H1 (cell line): ENCODE results near the gene TECPR2. TPM values are rescaled to one million over a fixed set of nuclear protein-coding genes. Genes with fewer than 3 reads are reported as not detected.

Experiments
- CTCF ChIA-PET: fragments of 300-600 bp; sonication (Branson Sonifier 250); formaldehyde crosslinking; loops from one replicate; lab custom pipeline; 2021; ENCODE audit not compliant: partially characterized antibody; lab: Charles Lee
- POLR2A ChIA-PET: fragments of 300-600 bp; sonication (Branson Sonifier 250); formaldehyde crosslinking; loops from one replicate; lab custom pipeline; 2021; ENCODE audit warnings: inconsistent platforms; ENCODE audit not compliant: partially characterized antibody; lab: Charles Lee
- DNase-seq, 2 experiments: peaks; one replicate each; pipeline versions ENCODE4 v3.0.0 to v3.0.0-alpha.2; 2010 to 2022; ENCODE audit warnings: low spot score in 2 of 2, low read depth in 1 of 2, mixed read lengths in 1 of 2
- FAIRE-seq: peaks from 2 replicates; lab custom pipeline; 2011; peaks lifted over from hg19 to GRCh38; lab: Jason Lieb, UNC
- H2AFZ ChIP-seq: 2 replicates; pipeline ENCODE4 v1.8.1; 2012; ENCODE audit warnings: low read length, inconsistent platforms
- H2AK5ac ChIP-seq: 2 replicates; pipeline ENCODE4 v1.6.1; 2013; ENCODE audit warnings: low read depth, low read length
- H2BK120ac ChIP-seq: replicated peaks from 2 replicates; pipeline ENCODE3; 2013; ENCODE audit warnings: low read depth, low read length, inconsistent platforms
- H2BK12ac ChIP-seq: 2 replicates; pipeline ENCODE4 v1.6.1; 2013; ENCODE audit warnings: low read depth, low read length
- H2BK15ac ChIP-seq: 2 replicates; pipeline ENCODE4 v1.6.1; 2013; ENCODE audit warnings: low read length
- H2BK20ac ChIP-seq: 2 replicates; pipeline ENCODE4 v1.6.1; 2013; ENCODE audit warnings: low read length
- H2BK5ac ChIP-seq: 2 replicates; pipeline ENCODE4 v1.6.1; 2013; ENCODE audit warnings: low read depth, low read length
- H3K14ac ChIP-seq: 2 replicates; pipeline ENCODE4 v1.6.1; 2013; ENCODE audit warnings: inconsistent platforms; ENCODE audit not compliant: insufficient read length
- H3K18ac ChIP-seq: 2 replicates; pipeline ENCODE4 v1.6.1; 2013; ENCODE audit warnings: low read length; ENCODE audit errors: extremely low read depth
- H3K23ac ChIP-seq: 2 replicates; pipeline ENCODE4 v1.6.1; 2013; ENCODE audit warnings: inconsistent platforms; ENCODE audit not compliant: insufficient read length
- H3K23me2 ChIP-seq: 2 replicates; pipeline ENCODE4 v1.6.1; 2013; ENCODE audit warnings: low read depth, low read length
- H3K27ac ChIP-seq: 2 replicates; pipeline ENCODE4 v1.6.1; 2011; ENCODE audit warnings: low read depth, low read length, inconsistent platforms
- H3K27me3 ChIP-seq, 4 experiments: replicated peaks in 1 of 4; 1 replicate in 1 of 4; 2 replicates in 3 of 4; pipeline versions ENCODE4 v1.6.1 to v1.8.1; 2011 to 2013; ENCODE audit warnings: low read length in 3 of 4, mild to moderate bottlenecking in 3 of 4, inconsistent platforms in 2 of 4, mixed read lengths in 2 of 4, moderate library complexity in 1 of 4; ENCODE audit not compliant: control insufficient read depth in 3 of 4, insufficient read depth in 3 of 4; ENCODE audit errors: extremely low read depth in 1 of 4
- H3K36me3 ChIP-seq, 4 experiments: 2 replicates each; pipeline versions ENCODE4 v1.6.1 to v1.8.1; 2011 to 2013; ENCODE audit warnings: mild to moderate bottlenecking in 4 of 4, low read length in 3 of 4, moderate library complexity in 2 of 4, control low read depth in 1 of 4, inconsistent platforms in 1 of 4; ENCODE audit not compliant: insufficient read depth in 4 of 4, control insufficient read depth in 2 of 4
- H3K4ac ChIP-seq: replicated peaks from 2 replicates; pipeline ENCODE3; 2013; ENCODE audit warnings: low read length, low read depth, mixed read lengths, inconsistent platforms; ENCODE audit not compliant: insufficient read length
- H3K4me1 ChIP-seq, 4 experiments: replicated peaks in 1 of 4; 1 replicate in 1 of 4; 2 replicates in 3 of 4; pipeline versions ENCODE4 v1.6.1 to v1.8.1; 2011 to 2013; ENCODE audit warnings: low read length in 3 of 4, inconsistent platforms in 2 of 4, mixed read lengths in 1 of 4; ENCODE audit not compliant: insufficient read depth in 4 of 4, control insufficient read depth in 3 of 4
- H3K4me2 ChIP-seq, 2 experiments: 2 replicates each; pipeline versions ENCODE4 v1.6.1 to v1.8.1; 2011 to 2013; ENCODE audit warnings: low read depth in 2 of 2, low read length in 2 of 2, control low read depth in 1 of 2, inconsistent platforms in 1 of 2, mild to moderate bottlenecking in 1 of 2; ENCODE audit not compliant: insufficient read depth in 1 of 2
- H3K4me3 ChIP-seq, 4 experiments: fragments of 200-600, 300-600 bp in 1 of 4; sonication (generic), shearing (Covaris generic), sonication (Bioruptor Twin) in 1 of 4; 2 replicates each; pipeline versions ENCODE4 v1.5.1 to v1.8.1; 2011 to 2016; ENCODE audit warnings: low read length in 4 of 4, low read depth in 3 of 4, control low read depth in 2 of 4, inconsistent platforms in 2 of 4, mild to moderate bottlenecking in 2 of 4, mixed read lengths in 1 of 4, moderate library complexity in 1 of 4; ENCODE audit not compliant: insufficient read depth in 2 of 4; ENCODE audit errors: extremely low read depth in 1 of 4
- H3K56ac ChIP-seq: replicated peaks from 2 replicates; pipeline ENCODE3; 2013; ENCODE audit warnings: low read depth, mild to moderate bottlenecking, mixed read lengths, low read length, inconsistent platforms; ENCODE audit not compliant: insufficient read length
- H3K79me1 ChIP-seq: 2 replicates; pipeline ENCODE4 v1.6.1; 2013; ENCODE audit warnings: low read depth, low read length, control low read depth
- H3K79me2 ChIP-seq, 2 experiments: 2 replicates each; pipeline versions ENCODE4 v1.6.1 to v1.8.1; 2012 to 2013; ENCODE audit warnings: low read length in 2 of 2, mild to moderate bottlenecking in 2 of 2, inconsistent platforms in 1 of 2; ENCODE audit not compliant: insufficient read depth in 2 of 2, control insufficient read depth in 1 of 2
- H3K9ac ChIP-seq, 4 experiments: replicated peaks in 1 of 4; 1 replicate in 1 of 4; 2 replicates in 3 of 4; pipeline versions ENCODE4 v1.6.1 to v1.8.1; 2011 to 2013; ENCODE audit warnings: low read depth in 3 of 4, low read length in 3 of 4, control low read depth in 2 of 4, mild to moderate bottlenecking in 2 of 4, moderate library complexity in 2 of 4, inconsistent platforms in 1 of 4; ENCODE audit errors: extremely low read depth in 1 of 4
- H3K9me3 ChIP-seq, 2 experiments: 2 replicates each; pipeline versions ENCODE4 v1.6.1 to v1.8.1; 2012 to 2013; ENCODE audit warnings: mild to moderate bottlenecking in 2 of 2, moderate library complexity in 2 of 2, control low read depth in 1 of 2, inconsistent platforms in 1 of 2, low read depth in 1 of 2, low read length in 1 of 2, mixed read lengths in 1 of 2; ENCODE audit not compliant: insufficient read depth in 2 of 2
- H4K20me1 ChIP-seq, 2 experiments: replicated peaks in 1 of 2; 2 replicates each; pipeline versions ENCODE3 to v1.8.1; 2011 to 2013; ENCODE audit warnings: inconsistent platforms in 2 of 2, low read length in 2 of 2, mild to moderate bottlenecking in 1 of 2; ENCODE audit not compliant: insufficient read depth in 2 of 2, control insufficient read depth in 1 of 2
- H4K5ac ChIP-seq: 2 replicates; pipeline ENCODE4 v1.6.1; 2013; ENCODE audit warnings: low read length, low read depth, mixed read lengths, inconsistent platforms; ENCODE audit not compliant: insufficient read length
- H4K8ac ChIP-seq: 2 replicates; pipeline ENCODE4 v1.8.0; 2013; ENCODE audit warnings: mild to moderate bottlenecking, moderate library complexity, low read length, inconsistent platforms; ENCODE audit not compliant: insufficient read depth; ENCODE audit errors: extremely low read depth
- H4K91ac ChIP-seq: replicated peaks from 2 replicates; pipeline ENCODE3; 2013; ENCODE audit warnings: low read length, mixed read lengths, inconsistent platforms; ENCODE audit not compliant: insufficient read length
- HDAC2 ChIP-seq, 2 experiments: fragments of 300-600 bp in 1 of 2; sonication (generic) in 1 of 2; IDR thresholded peaks; 2 replicates each; pipeline ENCODE4 v1.6.1; 2011 to 2012; ENCODE audit warnings: low read depth in 2 of 2, low read length in 2 of 2, mild to moderate bottlenecking in 2 of 2, moderate library complexity in 2 of 2, borderline replicate concordance in 1 of 2, inconsistent platforms in 1 of 2
- RXRA ChIP-seq: IDR thresholded peaks from 2 replicates; pipeline ENCODE4 v1.6.1; 2011; ENCODE audit warnings: low read depth, mild to moderate bottlenecking, low read length, moderate library complexity; ENCODE audit not compliant: insufficient read depth
- SIX5 ChIP-seq: IDR thresholded peaks from 2 replicates; pipeline ENCODE4 v1.6.1; 2011; ENCODE audit warnings: mild to moderate bottlenecking, low read depth, low read length
- SRF ChIP-seq: IDR thresholded peaks from 2 replicates; pipeline ENCODE4 v1.6.1; 2011; ENCODE audit warnings: mild to moderate bottlenecking, low read depth, low read length, moderate library complexity
- TAF7 ChIP-seq: optimal IDR thresholded peaks from 2 replicates; pipeline ENCODE3; 2011; ENCODE audit warnings: low read depth, mild to moderate bottlenecking, inconsistent platforms, low read length, moderate library complexity, borderline replicate concordance
- WGBS, 2 experiments: shearing (Covaris generic) in 1 of 2; methylation state at CpG; one replicate each; pipeline versions ENCODE4 v1.1.6 to v1.1.7; 2013 to 2015; ENCODE audit warnings: low lambda C conversion rate in 2 of 2, mixed read lengths in 2 of 2, inconsistent platforms in 1 of 2, low coverage in 1 of 2, missing lambda C conversion rate in 1 of 2; ENCODE audit not compliant: insufficient replicate concordance in 2 of 2, insufficient coverage in 1 of 2, insufficient read length in 1 of 2; ENCODE audit errors: extremely low coverage in 1 of 2, missing lambda C conversion rate in 1 of 2; 5-methylcytosine and 5-hydroxymethylcytosine counted together
- polyA plus RNA-seq, 7 experiments: library from polyadenylated mRNA; depleted of rRNA in 3 of 7; stranded (reverse) in 5 of 7; unstranded in 2 of 7; fragments of >200 nt in 5 of 7; fragments of 200-250 nt in 2 of 7; gene quantifications; 1 replicate in 5 of 7; 2 replicates in 1 of 7; 4 replicates in 1 of 7; pipeline versions ENCODE4 v1.2.1 to v1.2.3, GENCODE V29; 2011 to 2013; ENCODE audit warnings: missing spikeins in 2 of 7, mixed read lengths in 2 of 7
- total RNA-seq: library from RNA; stranded (reverse); fragmentation: NEBNext Ultra II Directional; extraction: Animal tissue kit (Norgen Biotek cat#: 25700); gene quantifications from 2 replicates; pipeline ENCODE4 v1.2.1, GENCODE V29; 2021
- TF ChIP-seq, protein P1 (sequence below), 3 experiments: IDR thresholded peaks; 1 replicate in 2 of 3; 2 replicates in 1 of 3; pipeline versions ENCODE4 v1.5.1 to v1.6.1; 2011; ENCODE audit warnings: low read length in 3 of 3, mild to moderate bottlenecking in 3 of 3, inconsistent platforms in 2 of 3, low read depth in 1 of 3, moderate library complexity in 1 of 3; ENCODE audit not compliant: insufficient read depth in 1 of 3; ENCODE audit errors: control extremely low read depth in 1 of 3

TECPR2 gene
- total and polyA plus RNA-seq, 2 of the 8 experiments (the other 6 are each of a cell fraction or from before 2014, with no cell fraction given): 6.8 to 19.4 TPM

DNA sequence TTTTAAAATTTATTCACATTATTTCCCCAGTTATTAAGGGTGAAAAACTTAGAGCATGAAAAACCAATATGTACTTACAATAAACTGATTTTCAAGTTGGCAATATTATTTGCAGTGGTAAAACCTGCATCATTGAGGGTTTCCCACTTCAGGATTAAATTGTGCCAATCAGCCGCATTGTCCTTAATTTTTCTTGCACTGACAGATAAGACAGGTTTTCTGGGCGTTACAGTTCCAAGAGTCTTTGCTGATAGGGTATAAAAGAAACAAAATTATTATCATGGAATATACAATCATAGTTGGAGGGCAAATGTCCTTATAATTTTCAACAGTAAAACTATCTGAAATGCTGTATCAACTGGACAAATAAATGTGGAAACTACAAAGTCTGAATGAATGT, 3.4 kb upstream of the TECPR2 start:
- Histone ChIP-seq H3K27ac (no peak overlapping the region), H3K56ac (no peak overlapping the region), H3K9me3 (no peaks in the 10 kb centered on the region), H2BK5ac (no peak overlapping the region), H3K4me1 (peaks cover 2 to 10% (median 4%) of the 10 kb centered on the region in 4 experiments; a peak in 4 of 7 replicates), H3K4me3 (no peak overlapping the region), H4K91ac (no peak overlapping the region), H3K79me1 (peaks cover 7% of the 10 kb centered on the region), H2BK15ac (no peak overlapping the region), H3K4me2 (no peak overlapping the region), H3K4ac (no peak overlapping the region), H2BK120ac (no peak overlapping the region), H2AK5ac (no peak overlapping the region), H4K8ac (no peak overlapping the region), H3K79me2 (peaks cover 0 to 8% of the 10 kb centered on the region in 2 experiments; a peak in 3 of 4 replicates), H2BK20ac (no peak overlapping the region), H4K20me1 (no peaks in the 10 kb centered on the region), H2AFZ (no peak overlapping the region), H3K14ac (no peak overlapping the region), H3K23me2 (peaks cover 9% of the 10 kb centered on the region), H3K23ac (no peak overlapping the region), H4K5ac (no peak overlapping the region)
- CTCF ChIA-PET: interaction anchor here (0.6 to 1.3 kb wide), 3 partner anchors 12 to 142 kb away, joined by 3 read pairs; no protein-coding TSS in a partner anchor
- WGBS, 2 experiments: 88% methylated on average over 2 of the region's 2 CpGs; no CpG with 5 or more reads in 1 of the 2 experiments
- POLR2A ChIA-PET: interaction anchor here (0.9 kb wide), 2 partner anchors 8 to 9 kb away, joined by 3 read pairs; no protein-coding TSS in a partner anchor
- DNase-seq: no peak
- FAIRE-seq: no peak
- TF ChIP-seq TAF7 (no peak), HDAC2 (IDR thresholded peaks at IDR 0.05; ENCODE audit: borderline replicate concordance in 1 of 2, low read depth in 2 of 2, low read length in 2 of 2) (no peak), SIX5 (no peak), SRF (no peak), RXRA (no peak)
- TF ChIP-seq, protein P1, sequence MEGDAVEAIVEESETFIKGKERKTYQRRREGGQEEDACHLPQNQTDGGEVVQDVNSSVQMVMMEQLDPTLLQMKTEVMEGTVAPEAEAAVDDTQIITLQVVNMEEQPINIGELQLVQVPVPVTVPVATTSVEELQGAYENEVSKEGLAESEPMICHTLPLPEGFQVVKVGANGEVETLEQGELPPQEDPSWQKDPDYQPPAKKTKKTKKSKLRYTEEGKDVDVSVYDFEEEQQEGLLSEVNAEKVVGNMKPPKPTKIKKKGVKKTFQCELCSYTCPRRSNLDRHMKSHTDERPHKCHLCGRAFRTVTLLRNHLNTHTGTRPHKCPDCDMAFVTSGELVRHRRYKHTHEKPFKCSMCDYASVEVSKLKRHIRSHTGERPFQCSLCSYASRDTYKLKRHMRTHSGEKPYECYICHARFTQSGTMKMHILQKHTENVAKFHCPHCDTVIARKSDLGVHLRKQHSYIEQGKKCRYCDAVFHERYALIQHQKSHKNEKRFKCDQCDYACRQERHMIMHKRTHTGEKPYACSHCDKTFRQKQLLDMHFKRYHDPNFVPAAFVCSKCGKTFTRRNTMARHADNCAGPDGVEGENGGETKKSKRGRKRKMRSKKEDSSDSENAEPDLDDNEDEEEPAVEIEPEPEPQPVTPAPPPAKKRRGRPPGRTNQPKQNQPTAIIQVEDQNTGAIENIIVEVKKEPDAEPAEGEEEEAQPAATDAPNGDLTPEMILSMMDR (IDR thresholded peaks at IDR 0.05; ENCODE audit: control extremely low read depth in 1 of 3, insufficient read depth in 1 of 3, low read depth in 1 of 3, low read length in 3 of 3): no peak
- TF ChIP-seq, all 59 proteins: peak for 0
- Histone ChIP-seq H2BK12ac (no peak overlapping the region), H3K36me3 (peaks cover 0 to 23% (median 8%) of the 10 kb centered on the region in 4 experiments; a peak in 5 of 8 replicates), H3K18ac (no peak overlapping the region), H3K27me3 (no peaks in the 10 kb centered on the region), H3K9ac (no peak overlapping the region)
